Type B pancreatic cell (in vitro differentiated cells): Measurements from ENCODE around the gene ARID3B. TPM values are rescaled to one million over a fixed set of nuclear protein-coding genes. Genes with fewer than 3 reads are reported as not detected.

ENCODE experiments used
- DNase-seq: peaks from one replicate; pipeline ENCODE4 v3.0.0; 2021; ENCODE audit warnings: mixed read lengths; ENCODE audit not compliant: unreplicated experiment; ENCODE audit errors: extremely low spot score
- H3K27ac Mint-ChIP-seq: 2 replicates; pipeline ENCODE4 v1.8.0; 2021; ENCODE audit warnings: mild to moderate bottlenecking, mixed read lengths
- H3K27me3 Mint-ChIP-seq: 2 replicates; pipeline ENCODE4 v1.8.0; 2021; ENCODE audit warnings: mixed read lengths
- H3K36me3 Mint-ChIP-seq: 2 replicates; pipeline ENCODE4 v1.8.0; 2021; ENCODE audit warnings: mixed read lengths
- H3K4me1 Mint-ChIP-seq: one replicate; pipeline ENCODE4 v1.8.0; 2021; ENCODE audit warnings: mixed read lengths; ENCODE audit not compliant: unreplicated experiment
- H3K4me3 Mint-ChIP-seq: 2 replicates; pipeline ENCODE4 v1.8.0; 2021; ENCODE audit warnings: mild to moderate bottlenecking, mixed read lengths
- H3K9me3 Mint-ChIP-seq: 2 replicates; pipeline ENCODE4 v1.8.0; 2021; ENCODE audit warnings: mixed read lengths
- total RNA-seq: library from RNA; stranded (reverse); gene quantifications from 2 replicates; pipeline ENCODE4 v1.2.1, GENCODE V29; 2021; ENCODE audit warnings: low replicate concordance
- TF ChIP-seq, protein P1 (sequence below): fragments of 200-600 bp; sonication (generic); conservative IDR thresholded peaks from 2 replicates; pipeline ENCODE4 v1.5.0; 2021; ENCODE audit warnings: antibody characterized with exemption, mild to moderate bottlenecking

Gene ARID3B
- total RNA-seq, 1 donor from 2014 or later, result 25.8 TPM

DNA sequence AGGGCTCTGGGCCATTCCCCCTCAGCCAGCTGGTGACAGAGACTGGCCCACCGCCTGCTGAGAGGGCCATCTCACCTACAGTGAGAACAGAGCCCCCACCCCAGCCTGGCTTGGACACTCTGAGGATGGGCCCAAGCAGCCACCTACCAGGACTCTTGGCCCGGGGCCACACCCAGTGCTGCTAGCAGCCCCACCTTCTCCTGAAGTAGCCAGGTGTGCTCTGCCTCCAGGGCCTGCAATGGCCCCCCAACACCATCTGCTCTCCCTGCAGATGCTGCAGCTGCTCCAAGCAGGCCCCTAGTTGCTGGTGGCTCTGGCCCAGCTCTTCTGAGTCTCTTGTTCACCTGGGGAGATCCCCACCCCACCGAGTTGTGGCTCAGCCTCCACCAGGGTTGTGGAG is 67.8 kb downstream of the ARID3B start:
- no peak for DNase-seq
- H3K9me3 Mint-ChIP-seq, result no peaks in the 10 kb centered on the region
- no peaks in the 10 kb centered on the region for H3K4me1 Mint-ChIP-seq
- TF ChIP-seq, protein P1, sequence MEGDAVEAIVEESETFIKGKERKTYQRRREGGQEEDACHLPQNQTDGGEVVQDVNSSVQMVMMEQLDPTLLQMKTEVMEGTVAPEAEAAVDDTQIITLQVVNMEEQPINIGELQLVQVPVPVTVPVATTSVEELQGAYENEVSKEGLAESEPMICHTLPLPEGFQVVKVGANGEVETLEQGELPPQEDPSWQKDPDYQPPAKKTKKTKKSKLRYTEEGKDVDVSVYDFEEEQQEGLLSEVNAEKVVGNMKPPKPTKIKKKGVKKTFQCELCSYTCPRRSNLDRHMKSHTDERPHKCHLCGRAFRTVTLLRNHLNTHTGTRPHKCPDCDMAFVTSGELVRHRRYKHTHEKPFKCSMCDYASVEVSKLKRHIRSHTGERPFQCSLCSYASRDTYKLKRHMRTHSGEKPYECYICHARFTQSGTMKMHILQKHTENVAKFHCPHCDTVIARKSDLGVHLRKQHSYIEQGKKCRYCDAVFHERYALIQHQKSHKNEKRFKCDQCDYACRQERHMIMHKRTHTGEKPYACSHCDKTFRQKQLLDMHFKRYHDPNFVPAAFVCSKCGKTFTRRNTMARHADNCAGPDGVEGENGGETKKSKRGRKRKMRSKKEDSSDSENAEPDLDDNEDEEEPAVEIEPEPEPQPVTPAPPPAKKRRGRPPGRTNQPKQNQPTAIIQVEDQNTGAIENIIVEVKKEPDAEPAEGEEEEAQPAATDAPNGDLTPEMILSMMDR, result no peak
- H3K36me3 Mint-ChIP-seq, result no peaks in the 10 kb centered on the region
- peaks cover 4% of the 10 kb centered on the region for H3K27me3 Mint-ChIP-seq
- H3K27ac Mint-ChIP-seq, result no peak overlapping the region
- H3K4me3 Mint-ChIP-seq, result no peak overlapping the region

- Mint-ChIP-seq H3K27me3 (peaks cover 4% of the 10 kb centered on the region), H3K4me3 (no peak overlapping the region), H3K4me1 (no peaks in the 10 kb centered on the region), H3K36me3 (no peaks in the 10 kb centered on the region), H3K9me3 (no peaks in the 10 kb centered on the region), H3K27ac (no peak overlapping the region)
- no peak for DNase-seq
- TF ChIP-seq, protein P1, result no peak
Measured at GRCh38 chr15:74609938-74610301, 68.9 kb downstream of the ARID3B start.

DNA sequence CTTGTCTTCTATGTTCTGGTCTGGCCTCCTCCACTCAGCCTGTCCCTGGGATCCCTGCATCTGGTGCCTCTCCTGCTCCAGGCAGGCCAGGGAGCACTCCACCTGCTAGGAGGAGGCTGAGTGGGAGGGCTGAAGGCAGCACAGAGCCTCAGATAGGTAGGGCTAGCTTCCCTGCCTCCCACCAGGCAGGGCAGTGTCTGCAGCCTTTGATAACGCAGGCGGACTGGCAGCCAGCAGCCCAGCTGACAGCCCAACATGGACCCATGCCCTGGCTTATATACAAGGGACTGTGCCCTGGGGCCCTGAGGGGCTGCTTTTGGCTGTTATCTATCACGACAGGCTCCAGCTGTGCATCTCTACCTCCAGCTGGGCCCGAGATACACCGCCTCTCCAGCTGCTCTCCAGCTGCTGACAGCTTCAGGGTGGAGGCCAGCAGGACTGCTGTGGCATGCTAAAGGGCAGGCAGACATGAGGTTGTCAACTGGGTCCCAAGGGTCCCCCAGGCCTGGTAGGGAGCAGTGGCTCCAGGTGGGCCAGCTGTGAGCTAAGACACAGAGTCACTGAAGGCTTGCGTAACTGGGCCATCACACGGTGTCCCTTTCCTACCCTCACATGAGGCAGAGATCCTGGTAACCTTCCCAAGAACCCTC is 69.4 kb downstream of the ARID3B start:
- Mint-ChIP-seq H3K27me3 (peaks cover 4% of the 10 kb centered on the region), H3K9me3 (no peaks in the 10 kb centered on the region), H3K27ac (no peak overlapping the region), H3K4me3 (no peak overlapping the region), H3K4me1 (no peaks in the 10 kb centered on the region), H3K36me3 (no peaks in the 10 kb centered on the region)
- DNase-seq, result no peak
- TF ChIP-seq, protein P1, result no peak

DNA sequence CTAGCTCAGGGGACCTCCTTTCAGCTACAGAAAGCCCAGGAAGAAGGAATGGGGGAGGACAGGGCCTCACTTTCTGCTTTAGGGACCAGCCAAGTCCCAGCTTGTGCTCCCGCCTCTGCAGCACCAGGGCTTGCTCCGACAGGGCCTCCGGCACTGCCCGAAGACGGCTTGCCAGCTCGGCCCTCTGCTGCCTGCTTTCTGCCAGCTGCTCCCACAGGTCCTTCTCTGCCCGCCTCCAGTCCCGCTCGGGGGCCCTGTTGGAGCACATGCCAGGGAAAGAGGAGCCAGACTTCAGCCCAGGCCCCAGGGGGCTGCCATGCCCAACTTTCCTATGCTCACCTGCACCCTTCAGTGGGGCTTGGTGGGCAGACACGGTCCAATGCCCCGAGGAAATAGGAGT is 70.3 kb downstream of the ARID3B start:
- H3K4me3 Mint-ChIP-seq, result no peak overlapping the region
- TF ChIP-seq, protein P1, result no peak
- DNase-seq, result no peak
- peaks cover 4% of the 10 kb centered on the region for H3K27me3 Mint-ChIP-seq
- H3K27ac Mint-ChIP-seq, result no peak overlapping the region
- no peaks in the 10 kb centered on the region for H3K9me3 Mint-ChIP-seq
- H3K4me1 Mint-ChIP-seq, result peaks cover under 1% of the 10 kb centered on the region
- H3K36me3 Mint-ChIP-seq, result no peaks in the 10 kb centered on the region

- Mint-ChIP-seq H3K27me3 (peaks cover 4% of the 10 kb centered on the region), H3K27ac (no peak overlapping the region), H3K36me3 (no peaks in the 10 kb centered on the region), H3K4me3 (no peak overlapping the region), H3K9me3 (no peaks in the 10 kb centered on the region), H3K4me1 (peaks cover 6% of the 10 kb centered on the region)
- DNase-seq, result no peak
- TF ChIP-seq, protein P1, result no peak
Measured at GRCh38 chr15:74611834-74612233, 70.8 kb downstream of the ARID3B start.

- H3K27ac Mint-ChIP-seq, result peak overlapping the region; percentile 75
- peaks cover 4% of the 10 kb centered on the region for H3K27me3 Mint-ChIP-seq
- peaks cover 14% of the 10 kb centered on the region for H3K4me1 Mint-ChIP-seq
- no peaks in the 10 kb centered on the region for H3K36me3 Mint-ChIP-seq
- peak overlapping the region; percentile 83 for H3K4me3 Mint-ChIP-seq
- DNase-seq, result no peak
- no peaks in the 10 kb centered on the region for H3K9me3 Mint-ChIP-seq
- TF ChIP-seq, protein P1, result no peak
Measured at GRCh38 chr15:74612677-74613076, 71.7 kb downstream of the ARID3B start.
